GM23248 (cell line): ENCODE measurements around the gene LARP4B. TPM values are rescaled to one million over a fixed set of nuclear protein-coding genes. Genes with fewer than 3 reads are reported as not detected.

Experiments
- DNase-seq: peaks from one replicate; pipeline ENCODE4 v3.0.0-alpha.2; 2015
- H2AFZ ChIP-seq: fragments of 200-600 bp; sonication (generic); 2 replicates; pipeline ENCODE4 v1.6.1; 2016; ENCODE audit warnings: antibody characterized with exemption
- H3F3A ChIP-seq: fragments of 200-600 bp; sonication (generic); 2 replicates; pipeline ENCODE4 v1.6.1; 2016; ENCODE audit warnings: mild to moderate bottlenecking, antibody characterized with exemption, mixed run types; ENCODE audit not compliant: insufficient read depth
- H3K27ac ChIP-seq: fragments of 200-600 bp; sonication (generic); 2 replicates; pipeline ENCODE4 v1.5.1; 2016; ENCODE audit warnings: mild to moderate bottlenecking
- H3K27me3 ChIP-seq: fragments of 200-600 bp; sonication (generic); replicated peaks from 2 replicates; pipeline ENCODE4 v1.6.1; 2016; ENCODE audit warnings: mild to moderate bottlenecking; ENCODE audit not compliant: insufficient read depth
- H3K36me3 ChIP-seq: fragments of 200-600 bp; sonication (generic); 2 replicates; pipeline ENCODE4 v1.6.1; 2016; ENCODE audit warnings: low read depth, mild to moderate bottlenecking
- H3K4me1 ChIP-seq: fragments of 200-600 bp; sonication (generic); 2 replicates; pipeline ENCODE4 v1.6.1; 2016; ENCODE audit warnings: mild to moderate bottlenecking; ENCODE audit not compliant: insufficient read depth
- H3K4me2 ChIP-seq: fragments of 200-600 bp; sonication (generic); one replicate; pipeline ENCODE4 v1.6.1; 2016; ENCODE audit warnings: mild to moderate bottlenecking; ENCODE audit not compliant: unreplicated experiment
- H3K4me3 ChIP-seq: fragments of 200-600 bp; sonication (generic); 2 replicates; pipeline ENCODE4 v1.5.1; 2016; ENCODE audit warnings: mild to moderate bottlenecking
- H3K79me2 ChIP-seq: fragments of 200-600 bp; sonication (generic); 2 replicates; pipeline ENCODE4 v1.6.1; 2016; ENCODE audit warnings: mild to moderate bottlenecking; ENCODE audit not compliant: insufficient read depth
- H3K9ac ChIP-seq: fragments of 200-600 bp; sonication (generic); 2 replicates; pipeline ENCODE4 v1.6.1; 2016; ENCODE audit warnings: mild to moderate bottlenecking
- H3K9me2 ChIP-seq: fragments of 200-600 bp; sonication (generic); 2 replicates; pipeline ENCODE4 v1.6.1; 2016; ENCODE audit warnings: mixed run types, mild to moderate bottlenecking, moderate library complexity; ENCODE audit not compliant: insufficient read depth
- H3K9me3 ChIP-seq: fragments of 200-600 bp; sonication (generic); one replicate; pipeline ENCODE4 v1.6.1; 2017; ENCODE audit warnings: low read depth
- H4K20me1 ChIP-seq: fragments of 200-600 bp; sonication (generic); 2 replicates; pipeline ENCODE4 v1.6.0; 2016; ENCODE audit not compliant: insufficient read depth
- EZH2 ChIP-seq: fragments of 200-600 bp; sonication (generic); IDR thresholded peaks from 2 replicates; pipeline ENCODE4 v1.6.1; 2018; ENCODE audit warnings: antibody characterized with exemption, mild to moderate bottlenecking; ENCODE audit not compliant: insufficient read depth, poor library complexity, severe bottlenecking
- EZH2phosphoT487 ChIP-seq: fragments of 200-600 bp; sonication (generic); IDR thresholded peaks from 2 replicates; pipeline ENCODE4 v1.6.1; 2018; ENCODE audit warnings: antibody characterized with exemption, moderate library complexity, mild to moderate bottlenecking, low read depth; ENCODE audit not compliant: insufficient read depth
- WGBS, 2 experiments: methylation state at CpG; one replicate each; pipeline ENCODE4 v1.1.6; 2015 to 2017; ENCODE audit warnings: low lambda C conversion rate in 2 of 2, low coverage in 1 of 2; ENCODE audit errors: missing lambda C conversion rate in 2 of 2; 5-methylcytosine and 5-hydroxymethylcytosine counted together
- in situ Hi-C: fragments of 300-500 bp; cut with MboI; formaldehyde crosslinking; loops from 2 replicates; pipeline ENCODE4 v1.15.0; 2020
- polyA plus RNA-seq: library from polyadenylated mRNA; unstranded; fragments of >200 nt; fragmentation: Nextera tagmentation; extraction: Ambion mirVana; gene quantifications from 2 replicates; pipeline ENCODE4 v1.2.1, GENCODE V29; 2016
- total RNA-seq: library from RNA; depleted of rRNA; stranded (reverse); fragments of >200 nt; shearing (Covaris generic); gene quantifications from 2 replicates; pipeline ENCODE4 v1.2.3, GENCODE V29; 2014

LARP4B gene
- total and polyA plus RNA-seq, 2 experiments from 2014 or later, result 20.7 to 30.8 TPM

DNA sequence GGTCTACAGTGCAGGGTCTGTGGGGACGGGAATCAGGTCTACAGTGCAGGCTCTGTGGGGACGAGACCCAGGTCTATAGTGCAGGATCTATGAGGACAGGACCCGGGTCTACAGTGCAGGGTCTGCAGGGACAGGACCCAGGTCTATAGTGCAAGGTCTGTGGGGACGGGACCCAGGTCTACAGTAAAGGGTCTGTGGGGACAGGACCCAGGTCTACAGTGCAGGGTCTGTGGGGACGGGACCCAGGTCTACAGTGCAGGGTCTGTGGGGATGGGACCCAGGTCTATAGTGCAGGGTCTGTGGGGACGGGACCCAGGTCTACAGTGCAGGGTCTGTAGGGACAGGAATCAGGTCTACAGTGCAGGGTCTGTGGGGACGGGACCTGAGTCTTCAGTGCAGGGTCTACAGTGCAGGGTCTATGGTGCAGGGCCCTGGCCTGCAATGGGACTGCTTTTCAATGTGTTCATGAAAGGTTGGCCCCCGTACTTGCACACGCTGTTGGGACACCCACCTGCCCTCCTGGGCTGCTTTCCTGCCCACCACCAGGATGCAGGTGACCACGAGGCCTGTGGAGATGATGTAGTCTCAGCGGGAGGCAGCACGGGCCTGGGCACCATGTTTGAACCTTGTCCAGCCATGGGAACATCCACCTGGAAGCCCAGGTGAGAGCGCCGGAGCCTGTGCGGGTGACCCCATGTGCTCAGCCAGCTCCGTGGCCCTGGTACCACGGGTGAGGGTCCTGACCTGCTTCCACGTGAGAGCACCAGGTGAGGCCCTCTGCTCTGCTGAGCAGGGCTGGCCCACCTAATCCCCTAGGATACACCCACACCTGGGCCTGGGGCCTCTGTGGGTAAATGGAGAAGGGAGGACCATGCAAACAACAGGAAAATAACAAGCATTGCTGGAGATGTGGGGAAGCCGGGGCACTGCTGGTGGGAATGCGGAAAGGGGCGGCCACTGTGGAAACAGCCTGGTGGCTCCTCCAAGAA, 150.7 kb downstream of the LARP4B start:
- no peaks in the 10 kb centered on the region for H3K79me2 ChIP-seq
- H3F3A ChIP-seq, result no peaks in the 10 kb centered on the region
- TF ChIP-seq EZH2, result no peak
- no peak for TF ChIP-seq EZH2phosphoT487
- H3K9me2 ChIP-seq, result no peaks in the 10 kb centered on the region
- H3K9ac ChIP-seq, result no peak overlapping the region
- DNase-seq, result no peak
- no peak overlapping the region for H3K4me2 ChIP-seq
- in situ Hi-C loops, result no loop called here
- H2AFZ ChIP-seq, result no peak overlapping the region
- H3K36me3 ChIP-seq, result no peaks in the 10 kb centered on the region
- WGBS, 2 experiments, result 86 to 89% methylated on average over 18 to 21 of the region's 21 CpGs
- H4K20me1 ChIP-seq, result no peaks in the 10 kb centered on the region
- 0 out of 2 replicates have a peak, but pooled peaks cover under 1% of the 10 kb centered on the region for H3K4me1 ChIP-seq
- H3K27me3 ChIP-seq, result no peaks in the 10 kb centered on the region
- no peak overlapping the region for H3K4me3 ChIP-seq
- H3K27ac ChIP-seq, result no peak overlapping the region
- H3K9me3 ChIP-seq, result no peaks in the 10 kb centered on the region

DNA sequence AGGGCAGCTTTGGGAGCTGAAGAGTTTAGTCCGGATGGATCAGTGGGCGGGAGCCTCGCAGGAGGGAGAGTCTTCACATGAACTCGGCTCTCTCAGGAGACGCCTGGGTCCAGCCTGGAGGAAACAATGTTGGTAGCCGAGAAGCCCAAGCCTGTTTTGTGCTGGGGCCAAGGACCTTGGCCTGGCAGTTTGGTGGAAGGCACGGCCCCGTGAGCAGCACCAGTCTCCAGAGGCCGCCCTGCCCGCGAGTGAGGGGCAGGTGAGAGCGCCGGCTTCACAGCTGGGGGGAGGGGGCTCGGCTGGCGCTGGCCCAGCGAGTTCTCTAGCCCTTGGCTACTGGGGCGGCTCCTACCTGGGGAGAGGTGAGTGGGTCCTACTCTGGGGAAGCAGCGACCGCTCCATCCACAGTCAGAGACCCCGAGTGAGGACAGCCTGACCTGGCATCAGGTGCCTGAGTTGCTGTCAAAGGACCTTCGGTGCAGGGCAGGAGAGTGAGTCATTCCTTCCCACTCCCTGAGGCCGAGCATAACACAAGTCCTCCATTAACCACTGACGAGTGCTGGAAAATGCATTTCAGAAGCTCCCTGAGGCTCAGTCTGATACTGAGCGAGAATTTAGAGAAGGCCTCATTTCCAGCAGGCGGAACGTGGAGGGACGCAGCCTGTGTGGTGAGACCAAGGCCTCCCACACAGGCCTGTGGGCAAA, 152.7 kb downstream of the LARP4B start:
- in situ Hi-C loops, result no loop called here
- TF ChIP-seq EZH2phosphoT487 (no peak), EZH2 (no peak)
- no peak overlapping the region for H3K27ac ChIP-seq
- no peaks in the 10 kb centered on the region for H3K9me3 ChIP-seq
- H3K9me2 ChIP-seq, result no peaks in the 10 kb centered on the region
- H3K4me2 ChIP-seq, result no peak overlapping the region
- H3F3A ChIP-seq, result no peaks in the 10 kb centered on the region
- DNase-seq, result peak; percentile 41
- H3K27me3 ChIP-seq, result no peaks in the 10 kb centered on the region
- H3K4me1 ChIP-seq, result peaks cover 10% of the 10 kb centered on the region; the same call in 1 of the 2 replicates
- no peaks in the 10 kb centered on the region for H4K20me1 ChIP-seq
- no peak overlapping the region for H3K9ac ChIP-seq
- no peak overlapping the region for H2AFZ ChIP-seq
- H3K79me2 ChIP-seq, result no peaks in the 10 kb centered on the region
- no peak overlapping the region for H3K4me3 ChIP-seq
- H3K36me3 ChIP-seq, result no peaks in the 10 kb centered on the region
- WGBS, 2 experiments, result 60 to 64% methylated on average over 26 to 27 of the region's 27 CpGs

DNA sequence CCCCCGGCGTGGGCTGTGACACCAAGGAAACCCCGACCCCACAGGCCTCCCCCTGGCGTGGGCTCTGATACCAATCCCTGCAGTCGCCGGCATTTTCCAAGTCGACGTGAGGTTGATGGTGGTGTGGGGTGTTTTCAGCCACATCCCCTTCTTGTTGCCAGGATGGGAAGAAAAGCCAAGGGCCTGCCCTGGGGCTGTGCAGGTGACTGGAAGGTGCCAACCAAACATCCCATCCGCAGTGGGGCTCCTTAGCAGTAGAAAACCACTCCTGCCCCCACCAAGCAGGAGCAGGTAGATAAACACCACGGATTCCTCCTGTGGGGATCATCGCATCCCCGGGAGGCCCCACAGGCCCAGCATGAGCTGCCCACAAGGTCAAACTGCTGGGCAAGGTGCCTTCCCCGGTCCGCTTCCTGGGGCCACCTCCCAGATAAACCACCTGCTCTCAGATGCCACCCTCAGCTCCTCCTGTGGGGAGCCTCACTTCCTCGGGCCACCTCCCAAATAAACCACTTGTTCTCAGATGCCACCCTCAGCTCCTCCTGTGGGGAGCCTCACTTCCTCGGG, 153.5 kb downstream of the LARP4B start:
- no peaks in the 10 kb centered on the region for H3K9me2 ChIP-seq
- WGBS, 2 experiments, result 78 to 81% methylated on average over 12 to 16 of the region's 16 CpGs
- H3K9ac ChIP-seq, result no peak overlapping the region
- no peaks in the 10 kb centered on the region for H3K9me3 ChIP-seq
- H3K4me2 ChIP-seq, result no peak overlapping the region
- in situ Hi-C loops, result no loop called here
- H4K20me1 ChIP-seq, result no peaks in the 10 kb centered on the region
- TF ChIP-seq EZH2 (no peak), EZH2phosphoT487 (no peak)
- DNase-seq, result no peak
- no peak overlapping the region for H3K4me3 ChIP-seq
- H3K79me2 ChIP-seq, result no peaks in the 10 kb centered on the region
- no peak overlapping the region for H2AFZ ChIP-seq
- H3K4me1 ChIP-seq, result peaks cover 10% of the 10 kb centered on the region; the same call in 1 of the 2 replicates
- H3K27ac ChIP-seq, result no peak overlapping the region
- no peaks in the 10 kb centered on the region for H3F3A ChIP-seq
- no peaks in the 10 kb centered on the region for H3K27me3 ChIP-seq
- no peaks in the 10 kb centered on the region for H3K36me3 ChIP-seq

DNA sequence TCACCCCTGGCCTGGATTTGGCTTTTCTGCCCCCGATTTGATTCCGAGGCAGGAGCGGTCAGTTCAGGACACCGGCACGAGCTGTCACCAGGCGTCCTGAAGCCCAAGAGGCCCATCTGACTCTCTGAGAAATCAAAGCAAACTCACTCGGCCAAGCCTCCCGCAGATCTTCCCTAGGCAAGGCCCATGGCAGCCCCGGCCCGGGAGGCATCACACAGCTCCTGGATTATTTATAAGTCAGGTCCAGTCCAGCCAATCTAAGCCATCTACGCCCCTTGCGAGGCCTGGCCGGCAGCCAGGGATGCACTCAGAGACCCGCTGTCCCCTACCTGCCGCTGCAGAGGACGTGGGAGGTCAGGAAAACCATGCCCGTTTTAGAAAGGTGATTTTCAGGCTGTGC, 154.7 kb downstream of the LARP4B start:
- Histone ChIP-seq H3K9me2 (no peaks in the 10 kb centered on the region), H4K20me1 (no peaks in the 10 kb centered on the region), H3K9me3 (no peaks in the 10 kb centered on the region), H3K36me3 (no peaks in the 10 kb centered on the region), H3K9ac (no peak overlapping the region), H3K27ac (no peak overlapping the region), H3K4me1 (peaks cover 10% of the 10 kb centered on the region; the same call in 1 of the 2 replicates), H2AFZ (no peak overlapping the region), H3K4me3 (no peak overlapping the region), H3K4me2 (no peak overlapping the region), H3F3A (no peaks in the 10 kb centered on the region), H3K79me2 (no peaks in the 10 kb centered on the region), H3K27me3 (no peaks in the 10 kb centered on the region)
- no peak for DNase-seq
- WGBS, 2 experiments, result 83 to 87% methylated on average over 17 of the region's 17 CpGs
- TF ChIP-seq EZH2phosphoT487, result no peak
- no peak for TF ChIP-seq EZH2
- in situ Hi-C loops, result no loop called here
